ENCODE data around the gene LYRM9.

DNA sequence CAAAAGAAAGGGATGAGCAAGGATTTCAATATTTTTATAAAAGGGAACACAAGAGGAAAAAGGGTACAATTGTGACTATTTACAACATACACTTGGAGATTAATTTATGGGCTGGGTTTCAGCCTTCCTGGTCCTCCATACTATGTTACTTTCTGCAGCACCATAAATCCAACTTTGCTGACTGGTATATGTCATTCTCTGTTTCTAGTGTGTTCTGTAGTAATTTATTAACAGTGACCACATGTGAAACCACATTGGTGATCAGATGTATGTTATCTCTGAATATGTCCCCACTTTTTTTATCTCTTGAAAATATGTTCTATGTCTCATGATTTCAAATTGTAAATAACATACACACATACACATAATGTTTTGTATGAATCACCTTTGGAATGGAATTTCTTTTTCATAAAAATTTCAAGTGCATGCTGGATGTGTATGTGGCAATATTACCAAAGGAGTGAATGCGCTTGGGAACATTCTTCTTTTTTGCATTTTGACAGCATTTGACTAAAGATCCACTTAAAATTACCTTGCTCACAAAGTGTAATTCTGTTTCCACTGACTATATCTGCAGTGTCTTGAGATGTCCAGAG is 2.9 kb upstream of the LYRM9 start:
- TF ChIP-seq, protein P1, sequence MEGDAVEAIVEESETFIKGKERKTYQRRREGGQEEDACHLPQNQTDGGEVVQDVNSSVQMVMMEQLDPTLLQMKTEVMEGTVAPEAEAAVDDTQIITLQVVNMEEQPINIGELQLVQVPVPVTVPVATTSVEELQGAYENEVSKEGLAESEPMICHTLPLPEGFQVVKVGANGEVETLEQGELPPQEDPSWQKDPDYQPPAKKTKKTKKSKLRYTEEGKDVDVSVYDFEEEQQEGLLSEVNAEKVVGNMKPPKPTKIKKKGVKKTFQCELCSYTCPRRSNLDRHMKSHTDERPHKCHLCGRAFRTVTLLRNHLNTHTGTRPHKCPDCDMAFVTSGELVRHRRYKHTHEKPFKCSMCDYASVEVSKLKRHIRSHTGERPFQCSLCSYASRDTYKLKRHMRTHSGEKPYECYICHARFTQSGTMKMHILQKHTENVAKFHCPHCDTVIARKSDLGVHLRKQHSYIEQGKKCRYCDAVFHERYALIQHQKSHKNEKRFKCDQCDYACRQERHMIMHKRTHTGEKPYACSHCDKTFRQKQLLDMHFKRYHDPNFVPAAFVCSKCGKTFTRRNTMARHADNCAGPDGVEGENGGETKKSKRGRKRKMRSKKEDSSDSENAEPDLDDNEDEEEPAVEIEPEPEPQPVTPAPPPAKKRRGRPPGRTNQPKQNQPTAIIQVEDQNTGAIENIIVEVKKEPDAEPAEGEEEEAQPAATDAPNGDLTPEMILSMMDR (IDR thresholded peaks at IDR 0.05; ENCODE audit: insufficient read depth, low read depth, low read length): no peak
- no peak for TF ChIP-seq EZH2 (IDR thresholded peaks at IDR 0.05; ENCODE audit: insufficient read depth, low read length)
